SK-N-MC (cell line): Measurements from ENCODE around the gene IL17RB.

Source experiments
- EZH2 ChIP-seq: fragments of 200-600 bp; sonication (generic); IDR thresholded peaks from one replicate; pipeline ENCODE4 v1.6.1; 2017; ENCODE audit warnings: antibody characterized with exemption
- POLR2AphosphoS5 ChIP-seq: IDR thresholded peaks from 2 replicates; pipeline ENCODE4 v1.6.1; 2012; ENCODE audit warnings: mild to moderate bottlenecking, low read depth, low read length, borderline replicate concordance

GRCh38 chr3:53826048-53826447 is 20.3 kb upstream of the IL17RB start:
- TF ChIP-seq POLR2AphosphoS5 (no peak), EZH2 (no peak)
